ENCODE measurements around the gene SF3A2.

SF3A2 gene

GRCh38 chr19:2227415-2228156 is 9.0 kb upstream of the SF3A2 start:
- no peak for DNase-seq

DNA sequence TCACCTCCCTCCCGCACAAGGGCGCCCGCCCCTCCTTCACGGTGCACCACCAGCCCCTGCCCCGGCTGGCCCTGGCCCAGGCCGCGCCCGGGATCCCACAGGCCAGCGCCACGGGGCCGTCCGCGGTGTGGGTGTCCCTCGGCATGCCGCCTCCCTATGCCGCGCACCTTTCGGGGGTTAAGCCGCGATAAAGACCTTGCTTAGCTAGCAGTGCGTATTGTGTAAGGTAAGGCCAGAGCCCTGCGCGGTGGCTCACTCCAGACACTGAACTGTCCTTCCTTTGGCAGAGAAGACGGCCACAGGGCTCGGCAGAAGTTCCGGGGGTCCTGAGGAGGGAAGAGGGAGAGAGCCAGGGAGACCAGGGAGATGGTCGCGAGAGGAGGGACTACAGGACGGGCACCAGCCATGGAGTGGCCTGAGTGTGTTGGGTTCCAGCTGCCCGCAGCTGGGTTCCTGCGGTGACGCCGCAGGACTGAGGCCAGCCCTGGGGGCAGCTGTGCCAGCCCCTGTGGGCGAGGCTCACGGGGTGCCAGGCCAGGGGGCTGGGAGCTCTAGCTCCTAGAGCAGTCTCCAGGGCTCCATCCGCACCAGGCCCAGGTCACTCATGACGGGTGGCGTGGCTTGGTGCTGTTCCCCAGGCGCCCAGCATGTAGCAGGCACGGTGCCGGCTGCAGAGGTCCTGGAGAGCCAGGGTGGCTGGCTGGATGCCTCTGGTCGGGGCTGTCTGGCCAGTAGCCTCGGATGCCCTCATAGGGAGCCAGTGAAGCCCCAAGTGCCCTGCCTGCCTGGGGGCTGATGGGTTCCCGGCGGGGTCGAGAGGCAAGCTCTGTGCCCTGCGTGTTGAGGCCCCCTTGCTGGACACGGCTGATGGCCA is 8.2 kb upstream of the SF3A2 start:
- DNase-seq, result no peak

- no peak for DNase-seq
These were observed 7.3 kb upstream of the SF3A2 start for GRCh38 chr19:2229103-2230032.

DNA sequence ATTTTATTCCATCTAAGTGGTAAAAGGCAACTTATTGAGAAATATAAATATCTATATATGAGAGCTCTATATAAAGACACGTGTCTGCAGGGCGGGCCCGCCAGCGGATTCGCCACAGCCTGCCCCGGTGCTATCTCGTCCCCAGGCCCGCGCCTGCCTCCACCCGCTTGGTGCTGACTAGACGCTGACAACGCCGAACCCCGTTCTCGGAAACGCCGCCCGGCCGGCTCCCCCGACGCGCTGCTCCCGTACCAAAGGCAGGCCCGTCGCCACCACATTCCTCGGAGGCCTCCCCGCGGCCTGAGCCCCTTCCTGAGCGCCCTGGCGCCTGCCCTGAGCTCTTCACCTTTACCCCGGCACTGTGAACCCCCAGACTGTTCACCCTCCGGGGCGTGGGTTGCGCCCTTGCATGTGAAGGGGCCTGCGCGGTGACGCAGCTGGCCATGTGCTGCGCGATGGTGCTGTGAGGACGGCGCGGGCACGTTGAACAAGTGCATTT is 6.5 kb upstream of the SF3A2 start:
- DNase-seq, result no peak

DNA sequence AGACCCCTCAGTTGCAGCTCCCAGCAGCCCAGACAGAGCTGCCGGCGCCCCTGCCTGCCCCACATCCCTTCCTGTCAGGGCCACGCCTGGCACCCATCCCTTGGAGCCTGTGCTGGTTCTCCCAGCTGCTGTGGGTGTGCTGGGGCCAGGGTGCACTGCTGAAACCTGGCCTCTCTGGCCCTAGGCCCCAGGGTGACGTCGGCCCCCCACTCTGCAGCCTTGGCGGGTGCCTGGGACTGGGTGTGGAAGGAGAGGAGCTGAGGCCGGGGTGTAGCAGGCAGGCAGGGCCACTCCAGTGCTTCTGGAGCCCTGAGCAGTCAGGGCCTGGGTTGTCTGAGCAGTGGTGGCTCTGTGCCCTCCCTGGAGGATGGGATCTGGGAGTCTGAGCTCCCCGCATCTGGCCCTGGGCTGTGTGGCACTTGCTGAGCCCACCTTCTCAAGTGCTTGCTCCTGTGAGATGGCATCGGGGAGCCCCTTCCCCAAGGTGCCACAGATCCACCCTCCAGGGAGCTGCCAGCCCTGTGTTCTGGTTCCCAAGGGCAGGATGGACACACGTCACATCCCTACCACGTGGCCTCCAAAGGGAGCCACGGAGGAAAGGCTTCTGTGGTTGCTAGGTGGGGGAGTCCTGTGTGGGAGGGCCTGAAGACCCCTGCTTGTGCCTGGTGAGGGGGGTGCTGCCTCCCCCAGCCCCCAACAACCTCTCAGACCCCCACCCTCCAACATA is 5.7 kb upstream of the SF3A2 start:
- DNase-seq, result no peak

GRCh38 chr19:2231621-2232221 is 4.9 kb upstream of the SF3A2 start:
- DNase-seq, result no peak

DNA sequence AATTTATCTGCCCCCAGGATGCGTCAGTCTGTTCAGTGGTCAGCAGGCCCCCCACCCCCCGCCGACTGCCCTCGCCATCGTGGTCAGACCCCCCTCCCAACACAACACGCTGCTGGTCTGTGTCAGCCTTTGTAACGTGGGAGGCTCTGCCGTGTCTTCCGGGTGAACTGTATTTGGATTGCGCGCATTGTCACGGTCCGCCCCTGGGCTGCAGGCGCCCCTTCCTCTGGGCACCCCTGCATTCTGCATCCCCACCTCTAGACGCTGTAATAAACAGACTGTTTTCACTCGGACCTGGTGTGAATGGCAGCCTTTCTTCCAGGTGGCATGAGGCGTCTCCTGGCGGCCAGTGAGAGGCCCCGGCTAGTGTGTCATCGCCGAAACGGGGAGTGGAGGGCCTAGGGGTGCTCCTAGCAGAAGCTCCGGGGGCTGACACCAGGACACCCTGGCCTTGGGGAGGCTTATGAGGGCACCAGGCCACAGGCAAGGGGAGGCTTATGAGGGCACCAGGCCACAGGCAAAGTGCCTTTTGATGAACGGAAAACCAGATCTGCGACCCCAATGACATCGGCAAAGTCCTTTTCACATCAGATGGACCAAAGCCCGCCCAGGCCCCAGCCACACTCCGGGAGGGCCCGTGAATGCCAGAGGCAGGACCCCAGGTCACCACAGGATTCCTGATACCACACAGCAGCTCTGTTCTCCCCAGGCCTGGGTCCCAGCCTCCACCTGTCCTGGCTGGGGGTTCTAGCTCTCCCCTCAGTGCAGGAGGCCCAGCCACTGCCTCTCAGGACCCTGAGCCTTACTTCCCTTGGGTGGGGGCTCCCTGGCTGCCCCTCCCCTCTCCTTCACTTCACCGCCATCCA is 4.1 kb upstream of the SF3A2 start:
- no peak for DNase-seq

DNA sequence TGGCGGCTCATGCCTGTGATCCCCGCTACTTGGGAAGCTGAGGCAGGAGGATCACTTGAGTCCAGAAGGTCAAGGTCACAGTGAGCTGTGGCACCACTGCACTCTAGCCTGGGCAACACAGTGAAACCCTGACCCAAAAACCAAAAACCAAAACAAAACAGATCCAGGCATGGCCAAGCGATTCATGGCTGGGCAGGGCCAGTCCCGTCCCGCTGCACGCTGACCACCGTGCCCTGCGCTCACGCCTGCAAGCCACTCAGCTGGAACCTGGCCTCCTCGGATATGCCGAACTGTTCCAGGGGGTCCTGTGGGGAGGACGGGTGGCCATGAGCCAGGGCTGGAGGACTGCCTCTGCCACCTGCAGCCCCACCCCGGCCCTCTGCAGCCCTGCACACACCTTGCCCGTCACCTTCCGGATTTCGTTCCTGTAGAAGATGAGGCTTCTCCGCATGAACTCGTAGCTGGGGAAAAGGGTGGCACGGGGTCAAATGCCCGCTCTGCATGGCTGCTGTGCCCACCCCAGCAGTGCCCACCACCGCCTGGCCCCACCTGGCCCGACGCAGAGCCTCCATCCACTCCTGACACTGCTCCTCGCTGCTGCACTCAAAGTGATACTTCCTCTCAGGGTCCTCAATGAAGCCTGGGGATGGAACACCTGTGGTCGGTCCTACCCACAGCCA is 2.9 kb upstream of the SF3A2 start:
- DNase-seq, result no peak

GRCh38 chr19:2234996-2235380 is 1.6 kb upstream of the SF3A2 start:
- no peak for DNase-seq

- DNase-seq, result no peak
These were observed 1.1 kb upstream of the SF3A2 start for GRCh38 chr19:2235381-2236063.

- no peak for DNase-seq
These were observed 635 bp upstream of the SF3A2 start for GRCh38 chr19:2236064-2236313.

DNA sequence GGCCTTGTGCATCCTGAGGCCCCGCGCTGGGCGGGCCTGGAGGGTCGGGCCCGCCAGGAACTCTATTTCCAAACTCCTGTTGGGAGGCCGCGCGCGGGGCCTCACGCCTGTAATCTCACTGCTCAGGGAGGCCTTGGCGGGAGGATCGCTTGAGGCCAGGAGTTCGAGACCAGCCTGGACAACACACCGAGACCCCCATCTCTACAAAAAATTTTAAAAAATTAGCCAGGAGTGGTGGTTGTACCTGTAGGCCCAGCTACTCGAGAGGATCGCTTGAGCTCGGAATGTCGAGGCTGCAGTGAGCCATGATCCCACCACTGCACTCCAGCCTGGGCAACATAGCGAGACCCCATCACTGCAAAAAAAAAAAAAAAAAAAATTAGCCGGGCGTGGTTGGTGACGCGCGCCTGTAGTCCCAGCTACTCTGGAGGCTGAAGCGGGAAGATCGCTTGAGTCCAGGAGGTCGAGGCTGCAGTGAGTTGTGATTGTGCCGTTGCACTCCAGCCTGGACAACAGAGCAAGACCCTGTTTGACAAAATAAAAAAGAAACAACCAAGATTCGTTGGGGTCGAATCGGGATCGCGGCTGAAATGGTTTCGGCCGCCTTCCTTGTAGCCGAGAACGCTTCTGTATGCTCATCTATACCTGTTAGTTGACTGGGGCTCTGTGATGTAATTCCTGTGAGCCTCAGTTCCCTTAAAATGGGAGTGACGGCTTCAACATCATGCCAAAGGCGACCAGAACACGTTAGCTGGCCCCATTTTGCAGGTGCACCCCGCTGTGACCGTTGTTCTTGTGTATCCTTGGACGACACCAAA is 636 bp downstream of the SF3A2 start:
- no peak for DNase-seq

- DNase-seq, result no peak
These were observed 1.2 kb downstream of the SF3A2 start for GRCh38 chr19:2237869-2238153.

DNA sequence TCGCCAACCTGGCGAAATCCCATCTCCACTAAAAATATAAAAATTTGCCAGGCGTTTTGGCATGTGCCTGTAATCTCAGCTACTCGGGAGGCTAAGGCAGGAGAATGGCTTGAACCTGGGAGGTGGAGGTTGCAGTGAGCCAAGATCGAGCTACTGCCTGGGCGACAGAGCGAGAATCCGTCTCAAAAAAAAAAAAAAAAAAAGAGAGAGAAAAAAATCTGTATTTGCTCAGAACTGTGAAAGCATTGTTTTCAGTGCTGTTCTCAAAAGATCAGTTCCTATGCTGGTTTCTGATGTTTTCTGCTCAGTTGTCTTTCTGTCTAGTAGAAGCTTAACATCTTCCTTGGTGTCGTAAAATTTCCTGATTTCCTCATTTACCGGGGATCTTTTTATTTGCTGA is 2.5 kb downstream of the SF3A2 start:
- no peak for DNase-seq

- no peak for DNase-seq
These were observed 3.4 kb downstream of the SF3A2 start for GRCh38 chr19:2239771-2240770.

GRCh38 chr19:2240881-2241760 is 4.5 kb downstream of the SF3A2 start:
- no peak for DNase-seq

GRCh38 chr19:2242092-2242537 is 5.5 kb downstream of the SF3A2 start:
- no peak for DNase-seq

All from NCI-H1694 treated with DMSO at 0.1 percent for 48 hours (cell line).